ENCODE measurements around the gene GRIK5.

The GRIK5 gene

GRCh38 chr19:42010245-42011126, 59.5 kb downstream of the GRIK5 start (continued):
- TF ChIP-seq PRDM2 (tag by site-specific recombination; IDR thresholded peaks at IDR 0.05; ENCODE audit: borderline replicate concordance) (no peak), ZFP3 (tag by site-specific recombination; IDR thresholded peaks at IDR 0.05; ENCODE audit: low read depth) (no peak), SALL2 (tag by site-specific recombination; IDR thresholded peaks at IDR 0.05; ENCODE audit: borderline replicate concordance) (no peak), ZFP37 (tag by site-specific recombination; IDR thresholded peaks at IDR 0.05) (no peak), ZNF10 (tag by site-specific recombination; IDR thresholded peaks at IDR 0.05) (no peak), ZNF580 (tag by site-specific recombination; IDR thresholded peaks at IDR 0.05) (0 out of 2 replicates have a peak, but pooled peaks have one; percentile 15), KLF9 (tag by site-specific recombination; IDR thresholded peaks at IDR 0.05; ENCODE audit: low read depth) (no peak), ZNF146 (tag by site-specific recombination; IDR thresholded peaks at IDR 0.05) (no peak), KLF10 (tag by site-specific recombination; IDR thresholded peaks at IDR 0.05) (no peak), ZBTB8A (tag by site-specific recombination; IDR thresholded peaks at IDR 0.05) (no peak), ZNF280D (tag by site-specific recombination; IDR thresholded peaks at IDR 0.05) (no peak), ZNF549 (tag by site-specific recombination; IDR thresholded peaks at IDR 0.05) (no peak), ZSCAN18 (tag by site-specific recombination; IDR thresholded peaks at IDR 0.05) (peak; percentile 77; the same call in 1 of the 2 replicates), ZSCAN23 (tag by site-specific recombination; IDR thresholded peaks at IDR 0.05) (no peak), ZNF266 (tag by site-specific recombination; IDR thresholded peaks at IDR 0.05; ENCODE audit: low read depth) (no peak), ZNF513 (tag by site-specific recombination; IDR thresholded peaks at IDR 0.05) (no peak), ZNF626 (tag by site-specific recombination; IDR thresholded peaks at IDR 0.05) (no peak), ZFP69B (tag by site-specific recombination; IDR thresholded peaks at IDR 0.05) (no peak), ZNF19 (tag by site-specific recombination; IDR thresholded peaks at IDR 0.05; ENCODE audit: low read depth) (no peak), KLF8 (tag by site-specific recombination; IDR thresholded peaks at IDR 0.05) (no peak), ZNF571 (tag by site-specific recombination; IDR thresholded peaks at IDR 0.05) (no peak), YY2 (tag by site-specific recombination; IDR thresholded peaks at IDR 0.05) (no peak), ZNF629 (tag by site-specific recombination; IDR thresholded peaks at IDR 0.05) (no peak), ZNF529 (tag by site-specific recombination; IDR thresholded peaks at IDR 0.05; ENCODE audit: insufficient replicate concordance) (no peak), ZEB2 (tag by site-specific recombination; IDR thresholded peaks at IDR 0.05) (peak; percentile 79), ZNF23 (tag by site-specific recombination; IDR thresholded peaks at IDR 0.05; ENCODE audit: borderline replicate concordance) (no peak), YY1 (tag by site-specific recombination; IDR thresholded peaks at IDR 0.05) (no peak), ZNF548 (tag by site-specific recombination; IDR thresholded peaks at IDR 0.05) (no peak)
